Sigmoid colon (tissue), 7 donors: ENCODE results near the gene ATP5F1A. TPM values are rescaled to one million over a fixed set of nuclear protein-coding genes. Genes with fewer than 3 reads are reported as not detected.

Experiments used
- DNase-seq: peaks from one replicate; pipeline ENCODE4 v3.0.0-alpha.2; 2019
- H3K27ac ChIP-seq, 4 donors: fragments of 200-600 bp; sonication (generic); one replicate each; pipeline ENCODE4 v1.5.1; 2016 to 2019; ENCODE audit warnings: mild to moderate bottlenecking in 1 of 4
- H3K27me3 ChIP-seq, 3 donors: fragments of 200-600 bp; sonication (generic); one replicate each; pipeline ENCODE4 v1.5.1; 2019; ENCODE audit warnings: mild to moderate bottlenecking in 1 of 3
- H3K36me3 ChIP-seq, 4 donors: fragments of 200-600 bp; sonication (generic); one replicate each; pipeline ENCODE4 v1.5.1; 2016 to 2019
- H3K4me1 ChIP-seq, 4 donors: fragments of 200-600 bp; sonication (generic); one replicate each; pipeline ENCODE4 v1.5.1; 2017 to 2019
- H3K4me3 ChIP-seq, 4 donors: fragments of 200-600 bp; sonication (generic); one replicate each; pipeline ENCODE4 v1.5.1; 2017 to 2019; ENCODE audit warnings: mild to moderate bottlenecking in 2 of 4, moderate library complexity in 1 of 4
- H3K9me3 ChIP-seq, 4 donors: fragments of 200-600 bp in 3 of 4; sonication (generic) in 3 of 4; one replicate each; pipeline versions ENCODE4 v1.5.1 to v1.6.1; 2013 to 2019
- CTCF ChIP-seq, 4 experiments: fragments of 450-650 bp in 3 of 4; fragments of 200-600 bp in 1 of 4; IDR thresholded peaks; one replicate each; pipeline ENCODE4 v1.5.1; 2016 to 2019; ENCODE audit warnings: antibody characterized with exemption in 4 of 4, mild to moderate bottlenecking in 3 of 4, moderate library complexity in 2 of 4
- EP300 ChIP-seq, 4 donors: sonication (generic); formaldehyde crosslinking; IDR thresholded peaks; one replicate each; pipeline ENCODE4 v1.6.1; 2017; ENCODE audit warnings: antibody characterized with exemption in 4 of 4
- POLR2A ChIP-seq, 2 donors: fragments of 450-650 bp; IDR thresholded peaks; one replicate each; pipeline ENCODE4 v1.6.1; 2016; ENCODE audit warnings: antibody characterized with exemption in 2 of 2, mild to moderate bottlenecking in 2 of 2, moderate library complexity in 2 of 2
- POLR2AphosphoS5 ChIP-seq, 4 donors: sonication (generic); formaldehyde crosslinking; IDR thresholded peaks; one replicate each; pipeline ENCODE4 v1.6.1; 2017; ENCODE audit warnings: antibody characterized with exemption in 4 of 4
- WGBS, 2 donors: extraction: QIAGEN DNeasy Blood & Tissue Kit; methylation state at CpG; one replicate each; pipeline ENCODE4 v1.1.7; 2013; 5-methylcytosine and 5-hydroxymethylcytosine counted together
- intact Hi-C: fragments of 100-400 bp; cut with DNase I; formaldehyde crosslinking; loops from one replicate; pipeline ENCODE4 v1.15.1; 2023
- polyA plus RNA-seq, 3 donors: library from polyadenylated mRNA; stranded (reverse); fragments of 200-250 nt; gene quantifications; one replicate each; pipeline ENCODE4 v1.2.3, GENCODE V29; 2013
- total RNA-seq, 4 donors: library from RNA; depleted of rRNA; stranded (reverse); fragments of >200 nt; gene quantifications; one replicate each; pipeline ENCODE4 v1.1.0, GENCODE V29; 2016
- donor health status: healthy with polysubstance abuse.
- donor health status: Bipolar disorder and iron deficiency.
- donor health status: healthy.

The ATP5F1A gene
- total and polyA plus RNA-seq, 7 donors = 338 to 768 (median 549) TPM

- Histone ChIP-seq H3K27ac (no peak overlapping the region), H3K4me1 (peaks cover 0 to 10% (median 7%) of the 10 kb centered on the region in 4 donors), H3K36me3 (no peaks in the 10 kb centered on the region), H3K9me3 (no peaks in the 10 kb centered on the region), H3K27me3 (no peaks in the 10 kb centered on the region), H3K4me3 (no peak overlapping the region)
- intact Hi-C loops = no loop called here
- no peak for DNase-seq
- TF ChIP-seq POLR2A (IDR thresholded peaks at IDR 0.05) (no peak), POLR2AphosphoS5 (IDR thresholded peaks at IDR 0.05) (no peak), EP300 (IDR thresholded peaks at IDR 0.05) (no peak), CTCF (IDR thresholded peaks at IDR 0.05) (no peak)
- WGBS, 2 donors = 95 to 97% methylated on average over 6 of the region's 6 CpGs
These were observed 52.0 kb downstream of the ATP5F1A start for GRCh38 chr18:46046126-46046525.

- no peak overlapping the region for H3K27ac ChIP-seq
- intact Hi-C loops = no loop called here
- 43 to 45% methylated on average over 3 of the region's 3 CpGs for WGBS, 2 donors
These were observed 55.4 kb downstream of the ATP5F1A start for GRCh38 chr18:46042571-46043123.

GRCh38 chr18:46040747-46041104 is 57.4 kb downstream of the ATP5F1A start:
- TF ChIP-seq POLR2A (IDR thresholded peaks at IDR 0.05) (no peak), CTCF (IDR thresholded peaks at IDR 0.05) (no peak), EP300 (IDR thresholded peaks at IDR 0.05) (no peak), POLR2AphosphoS5 (IDR thresholded peaks at IDR 0.05) (no peak)
- intact Hi-C loops = no loop called here
- Histone ChIP-seq H3K4me1 (peaks cover 0 to 10% (median 7%) of the 10 kb centered on the region in 4 donors), H3K27ac (no peak overlapping the region), H3K36me3 (no peaks in the 10 kb centered on the region), H3K27me3 (no peaks in the 10 kb centered on the region), H3K9me3 (no peaks in the 10 kb centered on the region), H3K4me3 (no peak overlapping the region)
- WGBS, 2 donors = 80 to 83% methylated on average over 5 of the region's 5 CpGs
- no peak for DNase-seq

More at GRCh38 chr18:46042571-46043123, 55.4 kb downstream of the ATP5F1A start:
- no peak for DNase-seq
- no peak overlapping the region for H3K4me3 ChIP-seq
- no peaks in the 10 kb centered on the region for H3K27me3 ChIP-seq
- no peaks in the 10 kb centered on the region for H3K9me3 ChIP-seq
- peaks cover 0 to 10% (median 7%) of the 10 kb centered on the region in 4 donors for H3K4me1 ChIP-seq
- H3K36me3 ChIP-seq = no peaks in the 10 kb centered on the region
- TF ChIP-seq POLR2A (IDR thresholded peaks at IDR 0.05) (no peak), CTCF (IDR thresholded peaks at IDR 0.05) (no peak), POLR2AphosphoS5 (IDR thresholded peaks at IDR 0.05) (no peak), EP300 (IDR thresholded peaks at IDR 0.05) (no peak)

GRCh38 chr18:46040033-46040746 is 57.9 kb downstream of the ATP5F1A start:
- no peaks in the 10 kb centered on the region for H3K9me3 ChIP-seq
- no peak for DNase-seq
- no peaks in the 10 kb centered on the region for H3K36me3 ChIP-seq
- no peak overlapping the region for H3K4me3 ChIP-seq
- intact Hi-C loops = no loop called here
- peaks cover 0 to 12% (median 8%) of the 10 kb centered on the region in 4 donors for H3K4me1 ChIP-seq
- WGBS, 2 donors = 91 to 92% methylated on average over 5 of the region's 5 CpGs
- no peak overlapping the region for H3K27ac ChIP-seq
- no peaks in the 10 kb centered on the region for H3K27me3 ChIP-seq
- no peak for TF ChIP-seq EP300 (IDR thresholded peaks at IDR 0.05)
- no peak for TF ChIP-seq POLR2AphosphoS5 (IDR thresholded peaks at IDR 0.05)
- TF ChIP-seq POLR2A (IDR thresholded peaks at IDR 0.05) = no peak
- TF ChIP-seq CTCF (IDR thresholded peaks at IDR 0.05) = no peak
